HG03064 (cell line): ENCODE measurements around the gene TAS1R2.

Source experiments
- ATAC-seq: cut with Tn5 transposase; IDR thresholded peaks from one replicate; pipeline ENCODE4 v1.9.1; 2021; ENCODE audit warnings: low read depth; ENCODE audit not compliant: unreplicated experiment

TAS1R2 gene

GRCh38 chr1:18805150-18805879 is 54.1 kb downstream of the TAS1R2 start:
- no peak for ATAC-seq

GRCh38 chr1:18803851-18804250 is 55.6 kb downstream of the TAS1R2 start:
- no peak for ATAC-seq

GRCh38 chr1:18803151-18803791 is 56.2 kb downstream of the TAS1R2 start:
- no peak for ATAC-seq

GRCh38 chr1:18802231-18802630 is 57.2 kb downstream of the TAS1R2 start:
- ATAC-seq: no peak

- ATAC-seq: no peak
These were observed 59.2 kb downstream of the TAS1R2 start for GRCh38 chr1:18800258-18800657.

- no peak for ATAC-seq
These were observed 60.0 kb downstream of the TAS1R2 start for GRCh38 chr1:18799454-18799853.

GRCh38 chr1:18798946-18799345 is 60.5 kb downstream of the TAS1R2 start:
- ATAC-seq: no peak

- ATAC-seq: no peak
These were observed 60.9 kb downstream of the TAS1R2 start for GRCh38 chr1:18798533-18798932.

- ATAC-seq: no peak
These were observed 62.5 kb downstream of the TAS1R2 start for GRCh38 chr1:18796950-18797349.

- ATAC-seq: no peak
These were observed 64.3 kb downstream of the TAS1R2 start for GRCh38 chr1:18795002-18795689.

- no peak for ATAC-seq
These were observed 64.9 kb downstream of the TAS1R2 start for GRCh38 chr1:18794561-18794960.

- ATAC-seq: no peak
These were observed 65.4 kb downstream of the TAS1R2 start for GRCh38 chr1:18794051-18794450.

GRCh38 chr1:18793164-18793563 is 66.3 kb downstream of the TAS1R2 start:
- no peak for ATAC-seq

GRCh38 chr1:18792747-18793146 is 66.7 kb downstream of the TAS1R2 start:
- no peak for ATAC-seq
